Posterior cingulate gyrus (tissue), 11 donors: Measurements from ENCODE around the gene HAPLN2.
"Not testable (repeated sequence)": the region's sequence is repeated elsewhere in the genome, so short reads cannot be mapped to it uniquely, and the experiment has no call there.

Experiments used
- DNase-seq, 10 donors: peaks; one replicate each; pipeline versions ENCODE4 v3.0.0 to v3.0.0-alpha.2; 2020 to 2021; ENCODE audit warnings: mixed read lengths in 3 of 10
- intact Hi-C: fragments of 100-400 bp; cut with DNase I; formaldehyde crosslinking; loops from one replicate; pipeline ENCODE4 v1.15.1; 2023

HAPLN2 gene

DNA sequence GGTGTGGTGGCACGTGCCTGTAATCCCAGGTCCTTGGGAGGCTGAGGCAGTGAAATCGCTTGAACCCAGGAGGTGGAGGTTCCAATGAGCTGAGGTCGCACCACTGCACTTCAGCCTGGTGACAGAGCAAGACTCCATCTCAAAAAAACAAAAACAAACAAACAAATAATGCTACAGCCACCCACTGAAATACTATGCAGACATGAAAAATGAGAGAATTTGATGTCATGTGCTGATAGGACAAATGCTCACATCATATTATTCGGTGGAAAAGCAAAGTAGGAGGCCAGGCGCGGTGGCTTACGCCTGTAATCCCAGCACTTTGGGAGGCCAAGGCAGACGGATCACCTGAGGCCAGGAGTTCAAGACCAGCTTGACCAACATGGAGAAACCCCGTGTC is 9.1 kb upstream of the HAPLN2 start:
- intact Hi-C loops, result not testable (repeated sequence)

DNA sequence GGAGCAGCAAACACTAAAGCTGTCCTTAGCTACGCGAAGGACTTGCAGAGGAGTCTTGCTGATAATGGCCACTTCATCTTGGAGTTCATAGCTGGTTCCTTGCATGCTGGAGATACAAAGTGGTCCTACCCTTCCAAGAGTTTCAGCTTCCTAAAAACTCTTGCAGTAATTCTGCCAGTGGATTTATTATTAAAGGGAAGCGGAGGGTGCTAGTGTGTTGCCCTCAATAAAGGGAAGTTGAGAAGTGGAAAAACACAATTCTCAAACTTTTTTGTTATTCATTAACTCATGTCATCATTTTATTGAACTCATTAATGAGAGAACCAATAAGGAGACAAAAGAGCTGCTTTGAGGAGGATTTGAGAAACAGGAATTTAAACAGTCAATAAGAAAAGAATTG is 6.5 kb upstream of the HAPLN2 start:
- intact Hi-C loops, result no loop called here
- DNase-seq, result no peak

More for the DNA sequence above, 9.1 kb upstream of the HAPLN2 start:
- not testable (repeated sequence) for DNase-seq

DNA sequence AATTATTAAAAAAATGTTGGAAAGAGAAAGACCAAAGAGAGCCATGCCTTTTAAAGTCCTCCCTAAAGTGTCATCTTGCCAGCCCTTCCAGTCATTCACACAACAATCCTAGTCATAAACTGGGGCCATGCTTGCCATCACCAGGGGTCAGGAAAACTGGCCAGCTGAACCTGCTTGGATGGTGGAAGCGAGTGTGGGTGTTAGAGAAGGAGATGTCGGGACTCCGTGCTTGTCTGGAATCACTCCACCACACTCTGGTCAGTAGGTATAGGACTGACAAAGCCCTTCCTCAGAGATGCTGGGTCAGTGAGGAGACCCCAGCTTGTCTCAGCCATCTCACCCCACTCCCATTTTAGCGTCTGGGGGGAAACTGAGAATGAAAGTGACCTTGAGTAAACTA is 3.3 kb upstream of the HAPLN2 start:
- intact Hi-C loops, result no loop called here
- DNase-seq, result peak in 1 of 10 donors; percentile 27

DNA sequence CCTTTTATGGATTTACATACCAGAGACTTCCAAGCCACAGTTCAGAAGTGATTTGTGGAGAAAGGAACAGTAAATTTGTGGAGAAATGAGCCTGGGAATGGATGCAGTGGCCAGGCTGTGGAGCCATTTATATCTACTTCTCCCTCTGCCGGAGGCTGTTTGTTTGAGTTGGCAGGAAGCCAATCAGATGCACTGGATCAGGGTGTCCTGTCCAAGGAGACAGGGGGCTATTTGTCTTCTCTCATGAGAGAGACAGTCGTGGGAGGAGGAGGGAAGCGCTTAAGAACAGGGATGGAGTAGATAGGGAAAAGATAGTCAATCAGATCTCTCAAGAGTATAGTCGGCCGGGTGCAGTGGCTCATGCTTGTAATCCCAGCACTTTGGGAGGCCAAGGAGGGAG is 2.8 kb upstream of the HAPLN2 start:
- intact Hi-C loops, result no loop called here
- DNase-seq, result peak in 9 of 10 donors; percentile 58 to 95 (median 75)

DNA sequence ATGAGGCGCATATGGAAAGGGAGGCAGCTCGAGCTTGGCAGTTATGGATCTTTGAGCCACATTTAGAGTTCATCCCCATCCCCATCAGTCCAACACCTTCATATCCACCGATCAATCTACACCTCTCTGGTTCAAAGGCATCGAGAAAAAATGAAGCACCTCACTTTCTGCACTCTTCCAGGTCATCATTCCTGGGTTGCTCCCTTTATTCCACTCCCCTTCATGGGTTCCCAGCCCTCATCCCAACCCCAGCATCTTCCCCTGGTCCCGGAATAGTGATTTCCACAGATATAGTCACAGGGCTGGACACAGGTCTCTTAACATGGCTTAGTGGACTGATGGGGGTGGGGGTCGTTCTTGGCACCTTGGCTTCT is 354 bp downstream of the HAPLN2 start:
- DNase-seq, result no peak
- intact Hi-C loops, result no loop called here

DNA sequence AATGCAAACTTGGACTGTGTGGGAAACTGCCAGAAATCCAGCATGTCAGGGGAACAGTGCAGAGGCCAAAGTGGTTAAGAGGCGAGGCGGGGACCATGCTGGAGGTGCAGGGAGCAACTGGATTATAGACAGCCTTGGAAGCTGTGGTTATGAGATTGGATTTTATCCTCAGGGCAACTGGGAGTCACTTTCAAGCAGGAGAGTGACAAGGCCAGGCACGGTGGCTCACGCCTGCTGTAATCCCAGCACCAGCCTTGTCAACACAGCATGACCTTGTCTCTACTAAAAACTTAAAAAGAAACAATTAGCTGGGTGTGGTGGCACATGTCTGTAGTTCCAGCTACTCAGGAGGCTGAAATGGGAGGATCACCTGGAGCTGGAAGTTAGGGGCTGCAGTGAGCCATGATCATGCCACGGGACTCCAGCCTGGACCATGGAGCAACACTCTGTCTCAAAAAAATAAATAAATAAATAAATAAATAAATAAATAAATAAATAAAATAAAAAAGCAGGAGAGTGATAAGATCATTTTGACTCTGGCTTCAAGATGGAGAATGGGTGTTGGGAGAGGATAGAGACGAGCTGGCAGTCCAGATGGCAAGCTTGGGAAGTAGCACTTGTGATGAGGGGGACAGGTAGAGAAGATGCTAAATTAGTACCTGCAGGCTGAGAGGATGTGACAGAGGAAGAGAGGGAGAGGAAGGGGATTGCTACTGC is 3.5 kb downstream of the HAPLN2 start:
- DNase-seq, result no peak
- intact Hi-C loops, result no loop called here

DNA sequence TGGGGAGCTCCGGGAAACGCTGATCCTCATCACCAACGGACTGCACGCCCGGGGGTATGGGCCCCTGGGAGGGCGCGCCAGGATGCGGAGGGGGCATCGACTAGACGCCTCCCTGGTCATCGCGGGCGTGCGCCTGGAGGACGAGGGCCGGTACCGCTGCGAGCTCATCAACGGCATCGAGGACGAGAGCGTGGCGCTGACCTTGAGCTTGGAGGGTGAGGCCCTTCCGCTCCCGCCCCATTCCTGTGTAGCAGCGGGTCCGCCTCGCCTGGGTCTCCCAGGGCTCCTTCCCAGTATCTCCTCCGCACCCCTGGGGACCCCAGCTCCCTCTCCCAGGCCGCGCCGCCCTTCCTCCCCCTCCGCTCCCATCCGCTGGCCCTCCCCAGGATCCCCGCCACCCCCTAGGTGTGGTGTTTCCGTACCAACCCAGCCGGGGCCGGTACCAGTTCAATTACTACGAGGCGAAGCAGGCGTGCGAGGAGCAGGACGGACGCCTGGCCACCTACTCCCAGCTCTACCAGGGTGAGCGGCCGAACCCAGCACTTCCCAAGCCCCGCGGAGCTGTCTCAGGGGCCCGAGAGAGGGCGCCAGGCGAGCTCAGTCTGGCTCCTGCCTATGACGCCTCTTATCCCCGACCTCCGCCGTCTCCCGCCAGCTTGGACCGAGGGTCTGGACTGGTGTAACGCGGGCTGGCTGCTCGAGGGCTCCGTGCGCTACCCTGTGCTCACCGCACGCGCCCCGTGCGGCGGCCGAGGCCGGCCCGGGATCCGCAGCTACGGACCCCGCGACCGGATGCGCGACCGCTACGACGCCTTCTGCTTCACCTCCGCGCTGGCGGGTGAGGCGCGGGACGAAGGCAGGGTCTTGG is 5.0 kb downstream of the HAPLN2 start:
- peak in 9 of 10 donors; percentile 42 to 95 (median 74) for DNase-seq
- intact Hi-C loops, result no loop called here

DNA sequence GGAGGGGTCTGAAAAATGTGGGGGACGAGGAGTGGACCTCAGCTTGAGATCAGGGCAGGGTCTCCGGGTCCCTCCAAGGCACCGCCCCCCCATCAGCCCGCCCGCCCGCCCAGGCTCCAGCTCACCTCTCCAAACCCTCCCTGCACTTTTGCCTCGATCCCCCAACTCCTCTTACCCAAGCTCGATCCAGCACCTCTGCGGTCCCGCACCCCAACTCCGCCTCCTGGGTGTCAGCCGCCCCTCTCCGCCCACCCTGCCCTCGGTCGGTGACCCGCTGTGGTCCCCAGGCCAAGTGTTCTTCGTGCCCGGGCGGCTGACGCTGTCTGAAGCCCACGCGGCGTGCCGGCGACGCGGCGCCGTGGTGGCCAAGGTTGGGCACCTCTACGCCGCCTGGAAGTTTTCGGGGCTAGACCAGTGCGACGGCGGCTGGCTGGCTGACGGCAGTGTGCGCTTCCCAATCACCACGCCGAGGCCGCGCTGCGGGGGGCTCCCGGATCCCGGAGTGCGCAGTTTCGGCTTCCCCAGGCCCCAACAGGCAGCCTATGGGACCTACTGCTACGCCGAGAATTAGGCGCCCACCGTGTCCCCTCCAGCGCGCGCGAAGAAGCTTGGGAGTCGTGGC is 5.7 kb downstream of the HAPLN2 start:
- peak in 4 of 10 donors; percentile 36 to 90 (median 66) for DNase-seq
- intact Hi-C loops, result loop anchor here (5.0 kb wide), 1 partner anchor 52 kb away; the partner anchor contains the start of gene NES

DNA sequence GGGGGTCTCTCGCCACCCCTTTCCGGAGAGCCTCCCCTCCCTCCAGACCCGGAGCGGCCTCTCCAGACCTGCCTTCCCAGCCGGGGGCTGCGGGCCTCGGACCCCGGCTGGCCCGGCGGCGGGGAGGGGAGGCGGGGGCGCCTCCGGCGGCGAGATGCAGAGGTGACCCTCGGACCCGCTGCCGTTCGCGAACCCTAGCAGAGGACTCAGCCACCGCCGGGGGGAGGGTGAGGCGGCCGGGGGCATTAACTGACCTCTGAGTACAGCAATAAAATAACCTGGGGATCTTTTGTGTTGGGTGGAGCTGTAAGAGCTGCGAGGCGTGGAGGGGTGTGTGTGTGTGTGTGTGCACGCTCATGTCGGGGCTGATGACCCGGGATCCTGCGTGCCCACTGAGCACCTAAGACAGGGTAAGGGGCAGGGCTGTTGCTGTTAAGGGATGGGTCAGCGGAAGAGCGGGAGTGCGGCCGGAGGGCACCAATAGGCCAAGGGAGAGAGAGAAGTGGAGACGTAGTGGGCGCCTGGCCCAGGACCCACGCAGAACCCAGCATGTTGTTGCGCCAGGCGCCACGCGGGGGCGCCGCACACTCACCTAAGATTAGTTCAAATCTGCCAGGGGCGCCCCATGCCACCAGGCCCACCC is 6.3 kb downstream of the HAPLN2 start:
- intact Hi-C loops, result loop anchor here (5.0 kb wide), 1 partner anchor 52 kb away; the partner anchor contains the start of gene NES
- peak in 7 of 10 donors; percentile 66 to 93 (median 75) for DNase-seq

DNA sequence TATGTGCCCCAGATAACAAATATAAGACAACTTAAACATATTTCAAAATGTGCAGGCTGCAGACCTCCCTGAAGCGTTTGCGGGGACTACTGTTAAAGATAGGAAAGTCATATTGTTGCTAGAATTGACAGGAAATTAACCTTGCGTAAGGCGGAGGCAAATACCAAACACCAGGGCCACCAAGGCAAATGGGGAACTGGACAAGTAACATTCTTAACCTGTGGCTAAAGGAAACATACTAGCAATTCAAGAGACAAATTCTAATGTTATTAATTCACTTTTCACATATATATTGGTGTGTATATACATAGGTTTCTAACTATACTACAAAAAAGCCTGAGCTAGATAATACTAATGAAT is 6.8 kb downstream of the HAPLN2 start:
- no peak for DNase-seq

DNA sequence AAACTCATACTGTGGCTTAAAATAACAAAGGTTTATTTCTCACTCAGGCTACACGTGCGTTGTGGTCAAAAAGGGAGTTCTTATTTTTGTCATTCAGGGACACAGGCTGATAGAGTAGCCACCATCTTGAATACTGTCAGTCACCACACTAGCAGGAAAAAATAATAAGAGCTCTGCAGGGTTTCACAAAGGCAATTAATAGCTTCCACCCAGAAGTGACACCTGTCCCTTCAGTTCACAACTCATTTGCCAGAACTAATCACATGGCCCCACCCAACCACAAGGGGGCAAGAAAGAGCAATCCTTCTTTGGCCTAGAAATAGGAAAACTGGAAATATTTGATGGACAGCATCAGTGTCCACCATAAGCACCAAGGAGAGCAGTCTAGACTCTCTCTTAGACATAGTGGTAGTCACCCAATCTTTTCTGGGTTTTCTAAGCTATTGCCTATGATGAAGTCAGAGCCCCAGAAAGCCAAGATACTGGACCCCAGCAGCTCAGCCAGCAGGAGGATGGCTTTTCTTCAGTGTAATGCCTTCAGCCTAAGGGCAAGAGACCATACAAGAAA is 8.2 kb downstream of the HAPLN2 start:
- peak in 2 of 10 donors; percentile 55 to 60 for DNase-seq
- intact Hi-C loops, result loop anchor here (1.0 to 5.0 kb wide), 2 partner anchors 30 to 50 kb away; partner anchors contain the start of gene NES

More for the DNA sequence above, 6.8 kb downstream of the HAPLN2 start:
- intact Hi-C loops, result loop anchor here (5.0 kb wide), 1 partner anchor 51 kb away; the partner anchor contains the start of gene NES

DNA sequence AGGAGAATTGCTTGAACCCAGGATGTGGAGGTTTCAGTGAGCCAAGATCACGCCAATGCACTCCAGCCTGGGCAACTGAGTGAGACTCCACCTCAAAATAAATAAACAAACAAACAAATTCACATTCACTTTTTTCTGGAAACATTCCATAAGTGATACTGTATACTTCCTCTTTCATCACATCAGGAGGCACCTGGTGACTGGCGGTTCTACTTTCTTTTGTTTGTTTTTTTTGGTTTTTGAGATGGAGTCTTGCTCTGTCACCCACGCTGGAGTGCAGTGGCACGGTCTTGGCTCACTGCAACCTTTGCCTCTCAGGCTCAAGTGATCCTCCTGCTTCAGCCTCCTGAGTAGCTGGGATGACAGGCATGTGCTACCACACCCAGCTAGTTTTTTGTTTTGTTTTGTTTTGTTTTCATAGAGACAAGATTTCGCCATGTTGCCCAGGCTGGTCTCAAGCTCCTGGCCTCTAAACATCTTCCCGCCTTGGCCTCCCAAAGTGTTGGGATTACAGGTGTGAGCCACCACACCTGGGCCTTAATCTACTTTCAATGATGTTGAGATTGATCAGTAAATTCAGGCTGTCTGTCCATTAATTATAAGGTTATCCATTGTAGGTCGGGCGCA is 10.7 kb downstream of the HAPLN2 start:
- DNase-seq, result no peak
- intact Hi-C loops, result loop anchor here (5.0 kb wide), 1 partner anchor 47 kb away; the partner anchor contains the start of gene NES

DNA sequence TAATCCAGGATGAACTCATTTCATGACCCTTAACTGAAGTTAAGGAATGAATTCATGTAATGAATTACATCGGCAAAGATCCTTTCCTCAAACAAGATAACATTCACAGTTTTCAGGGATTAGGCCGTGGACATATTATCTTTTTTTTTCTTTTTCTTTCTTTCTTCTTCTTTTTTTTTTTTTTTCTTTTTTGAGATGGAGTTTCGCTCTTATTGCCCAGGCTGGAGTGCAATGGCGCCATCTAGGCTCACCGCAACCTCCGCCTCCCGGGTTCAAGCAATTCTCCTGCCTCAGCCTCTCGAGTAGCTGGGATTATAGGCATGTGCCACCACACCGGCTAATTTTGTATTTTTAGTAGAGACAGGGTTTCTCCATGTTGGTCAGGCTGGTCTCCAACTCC is 11.9 kb downstream of the HAPLN2 start:
- intact Hi-C loops, result not testable (repeated sequence)

DNA sequence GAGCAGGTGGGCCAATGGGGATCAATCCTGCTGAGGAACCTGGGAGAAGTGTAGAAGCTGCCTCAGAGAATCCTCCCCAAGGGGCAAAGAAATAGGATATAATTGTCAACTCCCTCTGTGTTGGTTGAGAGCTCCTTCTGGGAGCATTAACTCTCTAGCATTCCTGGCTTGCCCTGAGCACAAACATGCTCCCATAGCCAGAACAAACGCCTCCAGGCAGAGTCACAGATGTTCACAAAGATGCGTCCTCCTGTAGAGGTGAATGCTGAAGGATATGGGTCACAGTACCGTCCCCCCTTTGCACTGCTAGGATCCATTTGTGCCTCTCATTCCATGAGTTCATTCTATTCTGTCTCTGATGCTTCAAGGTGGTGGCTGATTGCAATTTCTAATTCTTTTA is 13.1 kb downstream of the HAPLN2 start:
- intact Hi-C loops, result no loop called here

More for the DNA sequence above, 11.9 kb downstream of the HAPLN2 start:
- not testable (repeated sequence) for DNase-seq

DNA sequence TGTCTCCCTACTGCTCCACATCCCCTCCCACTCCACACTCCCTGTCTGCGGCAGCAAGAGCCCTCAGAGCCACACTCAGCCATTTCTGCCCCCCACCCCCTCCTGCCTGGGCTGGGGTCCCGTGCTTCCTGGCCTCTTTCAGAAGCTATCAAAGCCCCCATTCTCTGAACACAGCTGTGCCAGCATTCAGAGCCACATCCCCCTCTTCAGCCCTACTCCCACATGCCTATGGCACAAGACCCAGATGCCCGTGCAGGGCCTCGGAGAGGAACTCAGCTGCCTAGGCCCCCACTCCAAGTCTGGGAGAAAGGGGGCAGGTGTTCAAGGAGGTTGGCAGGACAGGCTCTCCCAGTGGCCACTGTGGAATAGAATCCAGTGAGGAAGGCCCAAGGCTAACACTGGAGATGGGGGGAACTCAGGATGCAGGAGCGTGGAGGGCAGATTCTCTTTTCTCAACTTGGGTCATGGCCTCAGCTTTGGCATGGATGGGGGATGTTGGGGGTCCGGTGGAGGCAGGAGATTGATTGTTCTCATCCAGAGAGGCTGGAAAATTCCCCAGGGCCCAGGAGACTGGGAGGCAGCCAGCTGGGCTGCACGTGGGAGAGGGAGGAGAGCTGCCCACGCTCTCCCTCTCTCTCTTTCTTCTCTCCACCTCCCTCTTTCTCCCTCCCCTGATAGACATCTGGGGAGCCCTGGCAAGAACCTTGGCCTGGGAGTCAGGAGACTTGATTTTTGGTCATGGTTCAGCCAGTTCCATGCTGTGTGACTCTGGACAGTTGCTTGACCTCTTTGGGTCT is 19.2 kb downstream of the HAPLN2 start:
- peak in 4 of 10 donors; percentile 25 to 90 (median 67) for DNase-seq
- intact Hi-C loops, result no loop called here

More for the DNA sequence above, 13.1 kb downstream of the HAPLN2 start:
- no peak for DNase-seq

DNA sequence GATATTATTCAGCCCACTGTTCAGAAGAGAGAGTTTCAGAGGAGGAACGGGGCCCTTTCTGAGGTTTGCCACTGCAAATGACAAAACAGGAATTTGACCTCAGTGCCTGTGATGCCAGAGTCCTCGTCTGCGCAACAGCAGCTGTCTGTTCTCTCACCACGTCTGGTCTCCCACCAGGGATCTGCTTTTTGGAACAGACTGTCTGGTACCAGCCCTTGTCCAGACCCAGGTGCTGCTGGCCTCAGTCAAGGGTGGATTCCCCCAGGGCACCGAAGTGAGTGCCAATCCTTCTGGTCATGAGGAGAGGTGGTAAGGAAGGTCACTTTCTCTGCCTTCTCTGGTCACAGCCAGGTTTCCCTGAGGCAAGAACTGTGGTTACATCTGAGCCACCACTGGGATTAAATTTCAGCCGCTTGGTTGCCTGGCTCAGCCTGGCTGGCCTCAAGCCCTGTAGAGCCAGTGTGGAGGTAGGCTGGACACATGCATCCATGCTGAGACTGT is 20.4 kb downstream of the HAPLN2 start:
- peak in 1 of 10 donors; percentile 23 for DNase-seq
- intact Hi-C loops, result no loop called here

DNA sequence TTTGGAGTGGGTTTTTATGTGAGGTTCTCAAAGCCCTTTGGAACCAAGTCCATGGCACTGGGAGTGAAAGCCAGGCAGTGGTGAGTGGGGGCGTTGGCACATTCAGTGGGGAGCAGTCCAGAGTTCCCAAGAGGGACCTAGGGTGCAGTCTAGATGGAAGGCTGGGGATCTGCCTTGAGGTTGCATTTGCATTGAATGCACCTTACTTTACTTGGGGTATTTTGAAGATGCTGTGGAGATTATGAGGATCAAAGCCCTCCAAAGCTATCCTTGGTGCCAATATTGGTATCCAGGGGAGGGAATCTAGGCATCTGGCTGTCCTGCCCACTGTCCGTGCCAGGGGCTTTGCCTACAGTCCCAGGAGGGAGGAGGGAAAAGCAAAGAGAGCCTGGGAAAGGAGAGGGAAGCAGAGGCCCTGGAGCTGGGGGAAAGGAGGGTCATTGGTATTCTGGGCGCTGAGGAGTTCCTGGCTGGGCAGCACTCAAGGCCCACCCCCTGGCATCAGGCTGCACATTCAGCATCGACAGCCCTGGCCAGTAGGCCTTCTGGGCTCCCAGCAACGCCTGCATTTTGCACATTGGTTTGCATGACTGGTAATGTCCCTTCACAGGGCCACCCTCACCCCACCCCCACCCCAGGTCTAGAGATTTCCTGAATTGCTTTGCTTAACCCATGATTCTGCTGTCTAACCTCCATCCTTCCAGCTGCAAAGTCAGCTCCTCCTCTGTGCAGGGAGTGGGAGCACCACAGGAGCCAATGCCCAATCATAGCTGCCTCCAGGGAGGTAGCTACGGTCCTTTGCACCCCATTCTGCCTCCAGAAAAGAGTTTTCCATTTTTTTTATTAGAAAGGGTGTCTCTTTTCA is 21.9 kb downstream of the HAPLN2 start:
- DNase-seq, result peak in 8 of 10 donors; percentile 24 to 93 (median 72)
- intact Hi-C loops, result no loop called here
